Activated CD8-positive, alpha-beta T cell treated with anti-CD3 and anti-CD28 coated beads for 36 hours (primary cell): ENCODE data around the gene PRDX1. TPM values are rescaled to one million over a fixed set of nuclear protein-coding genes. Genes with fewer than 3 reads are reported as not detected.

Experiments
- ATAC-seq: fragments of 200-7000 bp; cut with Tn5 transposase; one replicate; pipeline ENCODE4 v1.10.0; 2021; ENCODE audit warnings: mild to moderate bottlenecking, moderate library complexity
- CTCF ChIA-PET: fragments of 350-600 bp; sonication (Branson Sonifier 250); formaldehyde crosslinking; loops from one replicate; lab custom pipeline; 2021; ENCODE audit warnings: antibody characterized with exemption; lab: Charles Lee
- POLR2A ChIA-PET: fragments of 350-600 bp; sonication (Branson Sonifier 250); formaldehyde crosslinking; loops from one replicate; lab custom pipeline; 2021; ENCODE audit warnings: antibody characterized with exemption; lab: Charles Lee
- DNase-seq: peaks from one replicate; pipeline ENCODE4 v3.0.0-alpha.2; 2020
- H3K27ac Mint-ChIP-seq: one replicate; pipeline ENCODE4 v1.8.0; 2021; ENCODE audit warnings: mild to moderate bottlenecking, mixed read lengths
- H3K27me3 Mint-ChIP-seq: one replicate; pipeline ENCODE4 v1.8.0; 2021; ENCODE audit warnings: mixed read lengths
- H3K36me3 Mint-ChIP-seq: one replicate; pipeline ENCODE4 v1.8.0; 2021; ENCODE audit warnings: low read depth, mixed read lengths
- H3K4me1 Mint-ChIP-seq: one replicate; pipeline ENCODE4 v1.8.0; 2021; ENCODE audit warnings: low read depth, mixed read lengths
- H3K4me3 Mint-ChIP-seq: one replicate; pipeline ENCODE4 v1.8.0; 2021; ENCODE audit warnings: mild to moderate bottlenecking, moderate library complexity, mixed read lengths
- H3K9me3 Mint-ChIP-seq: one replicate; pipeline ENCODE4 v1.8.0; 2021; ENCODE audit warnings: mixed read lengths
- CTCF ChIP-seq: fragments of 200-600 bp; IDR thresholded peaks from one replicate; pipeline ENCODE4 v1.8.0; 2022; ENCODE audit warnings: antibody characterized with exemption, mild to moderate bottlenecking
- intact Hi-C: fragments of 100-400 bp; cut with micrococcal nuclease; formaldehyde crosslinking; loops from one replicate; pipeline ENCODE4 v1.10.0; 2022
- total RNA-seq, 2 experiments: library from RNA; stranded (reverse); gene quantifications; one replicate each; pipeline ENCODE4 v1.2.3, GENCODE V29; 2021

PRDX1 gene
- total RNA-seq, 2 experiments from 2014 or later, result 547 to 553 TPM

GRCh38 chr1:45510036-45510971, 11.4 kb downstream of the PRDX1 start:
- no peak for TF ChIP-seq CTCF
- POLR2A ChIA-PET, result interaction anchor here (1.5 to 7.9 kb wide), 5 partner anchors 8 to 735 kb away, joined by 4 to 63 read pairs (median 14); partner anchors contain the start of genes AKR1A1, CCDC163, MMACHC and PRDX1
- intact Hi-C loops, result no loop called here
- CTCF ChIA-PET, result interaction anchor here (3.0 to 4.9 kb wide), 4 partner anchors 10 to 59 kb away, joined by 14 to 135 read pairs (median 25); partner anchors contain the start of genes CCDC163, MMACHC and PRDX1
- peak overlapping the region; percentile 20 for H3K27ac Mint-ChIP-seq
- no peak overlapping the region for H3K4me3 Mint-ChIP-seq
- DNase-seq, result no peak
- H3K27me3 Mint-ChIP-seq, result no peaks in the 10 kb centered on the region
- peaks cover 53% of the 10 kb centered on the region for H3K36me3 Mint-ChIP-seq
- ATAC-seq, result no peak
- H3K4me1 Mint-ChIP-seq, result peaks cover 2% of the 10 kb centered on the region
- no peaks in the 10 kb centered on the region for H3K9me3 Mint-ChIP-seq

GRCh38 chr1:45508295-45509151, 13.2 kb downstream of the PRDX1 start:
- Mint-ChIP-seq H3K36me3 (peaks cover 37% of the 10 kb centered on the region), H3K27ac (peak overlapping the region; percentile 6), H3K4me3 (no peak overlapping the region), H3K9me3 (no peaks in the 10 kb centered on the region), H3K4me1 (peaks cover 4% of the 10 kb centered on the region), H3K27me3 (no peaks in the 10 kb centered on the region)
- ChIA-PET POLR2A (interaction anchor here (0.6 to 7.9 kb wide), 9 partner anchors 9 to 59 kb away, joined by 3 to 63 read pairs (median 4); partner anchors contain the start of genes AKR1A1 and PRDX1), CTCF (interaction anchor here (0.9 to 4.9 kb wide), 4 partner anchors 10 to 73 kb away, joined by 3 to 135 read pairs (median 6); no protein-coding TSS in a partner anchor)
- no peak for ATAC-seq
- intact Hi-C loops, result no loop called here
- DNase-seq, result no peak
- TF ChIP-seq CTCF, result no peak

GRCh38 chr1:45507893-45508292, 13.8 kb downstream of the PRDX1 start:
- DNase-seq, result no peak
- TF ChIP-seq CTCF, result no peak
- peaks cover 33% of the 10 kb centered on the region for H3K36me3 Mint-ChIP-seq
- intact Hi-C loops, result no loop called here
- ChIA-PET POLR2A (interaction anchor here (0.7 to 7.9 kb wide), 7 partner anchors 9 to 59 kb away, joined by 3 to 63 read pairs (median 4); partner anchors contain the start of genes AKR1A1 and PRDX1), CTCF (interaction anchor here (0.9 to 3.4 kb wide), 4 partner anchors 11 to 74 kb away, joined by 3 to 10 read pairs (median 4); no protein-coding TSS in a partner anchor)
- no peak overlapping the region for H3K4me3 Mint-ChIP-seq
- H3K4me1 Mint-ChIP-seq, result peaks cover 4% of the 10 kb centered on the region
- no peaks in the 10 kb centered on the region for H3K9me3 Mint-ChIP-seq
- no peaks in the 10 kb centered on the region for H3K27me3 Mint-ChIP-seq
- peak overlapping the region; percentile 6 for H3K27ac Mint-ChIP-seq
- ATAC-seq, result no peak

- H3K36me3 Mint-ChIP-seq, result peaks cover 27% of the 10 kb centered on the region
- no peak for ATAC-seq
- CTCF ChIA-PET, result interaction anchor here (1.0 to 3.4 kb wide), 3 partner anchors 14 to 74 kb away, joined by 3 to 10 read pairs (median 4); no protein-coding TSS in a partner anchor
- H3K27me3 Mint-ChIP-seq, result no peaks in the 10 kb centered on the region
- peaks cover 2% of the 10 kb centered on the region for H3K4me1 Mint-ChIP-seq
- no peak for DNase-seq
- H3K27ac Mint-ChIP-seq, result peak overlapping the region; percentile 6
- no peaks in the 10 kb centered on the region for H3K9me3 Mint-ChIP-seq
- POLR2A ChIA-PET, result interaction anchor here (0.8 to 7.9 kb wide), 4 partner anchors 10 to 60 kb away, joined by 3 to 63 read pairs (median 5); partner anchors contain the start of gene PRDX1
- intact Hi-C loops, result no loop called here
- no peak overlapping the region for H3K4me3 Mint-ChIP-seq
- no peak for TF ChIP-seq CTCF
Observed at GRCh38 chr1:45507195-45507594, 14.5 kb downstream of the PRDX1 start.
